Calu3 (cell line): Measurements from ENCODE around the gene NCCRP1. TPM values are rescaled to one million over a fixed set of nuclear protein-coding genes. Genes with fewer than 3 reads are reported as not detected.

Experiments used
- BruUV-seq: library from RNA; stranded (reverse); fragments of 400-500 nt; replicated peaks from 2 replicates; lab custom pipeline; 2021; lab: Mats Ljungman, UMichigan
- CTCF ChIA-PET: fragments of 300-600 bp; sonication (Branson Sonifier 250); formaldehyde crosslinking; loops from one replicate; lab custom pipeline; 2022; ENCODE audit warnings: antibody characterized with exemption; lab: Charles Lee
- DNase-seq: peaks from one replicate; pipeline ENCODE4 v3.0.0; 2022
- H3K27ac Mint-ChIP-seq: one replicate; pipeline ENCODE4 v1.8.0; 2022; ENCODE audit warnings: mixed read lengths; ENCODE audit not compliant: unreplicated experiment
- H3K27me3 Mint-ChIP-seq: one replicate; pipeline ENCODE4 v1.8.0; 2022; ENCODE audit warnings: mixed read lengths; ENCODE audit not compliant: unreplicated experiment
- H3K36me3 Mint-ChIP-seq: one replicate; pipeline ENCODE4 v1.8.0; 2022; ENCODE audit warnings: mild to moderate bottlenecking, moderate library complexity, mixed read lengths; ENCODE audit not compliant: insufficient read depth, unreplicated experiment
- H3K4me1 Mint-ChIP-seq: one replicate; pipeline ENCODE4 v1.8.0; 2022; ENCODE audit warnings: mild to moderate bottlenecking, low read depth, mixed read lengths; ENCODE audit not compliant: unreplicated experiment
- H3K4me3 Mint-ChIP-seq: one replicate; pipeline ENCODE4 v1.8.0; 2022; ENCODE audit warnings: mild to moderate bottlenecking, low read depth, moderate library complexity, mixed read lengths; ENCODE audit not compliant: unreplicated experiment
- H3K9me3 Mint-ChIP-seq: one replicate; pipeline ENCODE4 v1.8.0; 2022; ENCODE audit warnings: low read depth, mixed read lengths; ENCODE audit not compliant: unreplicated experiment
- intact Hi-C: fragments of 100-400 bp; cut with micrococcal nuclease; formaldehyde crosslinking; loops from one replicate; pipeline ENCODE4 v1.10.0; 2022; ENCODE audit not compliant: unreplicated experiment
- total RNA-seq: library from RNA; stranded (reverse); gene quantifications from 2 replicates; pipeline ENCODE4 v1.2.3, GENCODE V29; 2022
- TF ChIP-seq, protein P1 (sequence below): fragments of 200-600 bp; IDR thresholded peaks from one replicate; pipeline ENCODE4 v1.8.0; 2022; ENCODE audit warnings: antibody characterized with exemption; ENCODE audit not compliant: unreplicated experiment

Gene NCCRP1
- total RNA-seq, 1 experiment from 2014 or later: 2.0 TPM

DNA sequence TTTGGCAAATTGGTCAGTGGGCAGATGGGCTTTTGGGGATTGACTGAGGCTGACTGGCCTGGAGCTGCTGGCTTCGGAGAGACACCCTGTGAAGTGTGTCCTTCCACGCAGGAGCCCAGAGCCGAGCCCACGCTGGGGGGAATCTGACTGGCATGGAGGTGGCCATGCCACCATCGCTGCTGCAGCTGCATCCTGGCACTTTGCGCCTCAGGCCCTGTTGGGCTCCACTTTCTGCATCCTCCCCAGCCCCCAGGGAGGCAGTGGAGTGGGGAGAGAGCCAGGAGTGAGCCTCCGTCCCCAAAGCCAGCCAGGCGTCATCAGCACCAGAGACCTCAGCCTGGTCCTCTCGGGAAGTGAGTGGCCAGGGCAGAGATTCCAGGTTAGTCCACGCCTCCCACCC is 17.0 kb upstream of the NCCRP1 start:
- CTCF ChIA-PET: no interaction called here
- Mint-ChIP-seq H3K4me3 (no peak overlapping the region), H3K36me3 (peaks cover 70% of the 10 kb centered on the region), H3K4me1 (no peaks in the 10 kb centered on the region), H3K9me3 (no peaks in the 10 kb centered on the region), H3K27ac (no peak overlapping the region), H3K27me3 (no peaks in the 10 kb centered on the region)
- TF ChIP-seq, protein P1, sequence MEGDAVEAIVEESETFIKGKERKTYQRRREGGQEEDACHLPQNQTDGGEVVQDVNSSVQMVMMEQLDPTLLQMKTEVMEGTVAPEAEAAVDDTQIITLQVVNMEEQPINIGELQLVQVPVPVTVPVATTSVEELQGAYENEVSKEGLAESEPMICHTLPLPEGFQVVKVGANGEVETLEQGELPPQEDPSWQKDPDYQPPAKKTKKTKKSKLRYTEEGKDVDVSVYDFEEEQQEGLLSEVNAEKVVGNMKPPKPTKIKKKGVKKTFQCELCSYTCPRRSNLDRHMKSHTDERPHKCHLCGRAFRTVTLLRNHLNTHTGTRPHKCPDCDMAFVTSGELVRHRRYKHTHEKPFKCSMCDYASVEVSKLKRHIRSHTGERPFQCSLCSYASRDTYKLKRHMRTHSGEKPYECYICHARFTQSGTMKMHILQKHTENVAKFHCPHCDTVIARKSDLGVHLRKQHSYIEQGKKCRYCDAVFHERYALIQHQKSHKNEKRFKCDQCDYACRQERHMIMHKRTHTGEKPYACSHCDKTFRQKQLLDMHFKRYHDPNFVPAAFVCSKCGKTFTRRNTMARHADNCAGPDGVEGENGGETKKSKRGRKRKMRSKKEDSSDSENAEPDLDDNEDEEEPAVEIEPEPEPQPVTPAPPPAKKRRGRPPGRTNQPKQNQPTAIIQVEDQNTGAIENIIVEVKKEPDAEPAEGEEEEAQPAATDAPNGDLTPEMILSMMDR: no peak
- DNase-seq: no peak
- intact Hi-C loops: no loop called here
- BruUV-seq: no TSS peak

DNA sequence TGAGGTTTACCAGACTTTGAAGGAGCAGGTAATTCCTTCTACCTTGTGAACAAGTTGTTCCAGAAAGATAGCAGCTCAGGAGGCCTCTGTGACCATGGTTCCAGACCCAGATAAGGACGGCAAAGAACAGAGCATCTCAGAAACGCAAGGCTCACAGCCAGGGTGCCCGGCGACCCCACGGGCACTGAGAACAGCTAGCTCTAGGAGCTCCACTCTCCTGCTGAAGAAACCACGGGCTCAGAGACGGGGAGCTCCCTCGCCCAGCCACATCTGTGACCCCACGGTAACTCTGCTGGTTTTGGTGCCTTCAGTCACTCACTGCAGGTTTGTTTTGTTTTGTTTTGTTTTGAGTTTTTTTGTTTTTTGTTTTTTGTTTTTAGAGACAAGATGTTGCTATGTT is 16.0 kb upstream of the NCCRP1 start:
- H3K4me3 Mint-ChIP-seq: no peak overlapping the region
- no peak for DNase-seq
- intact Hi-C loops: no loop called here

DNA sequence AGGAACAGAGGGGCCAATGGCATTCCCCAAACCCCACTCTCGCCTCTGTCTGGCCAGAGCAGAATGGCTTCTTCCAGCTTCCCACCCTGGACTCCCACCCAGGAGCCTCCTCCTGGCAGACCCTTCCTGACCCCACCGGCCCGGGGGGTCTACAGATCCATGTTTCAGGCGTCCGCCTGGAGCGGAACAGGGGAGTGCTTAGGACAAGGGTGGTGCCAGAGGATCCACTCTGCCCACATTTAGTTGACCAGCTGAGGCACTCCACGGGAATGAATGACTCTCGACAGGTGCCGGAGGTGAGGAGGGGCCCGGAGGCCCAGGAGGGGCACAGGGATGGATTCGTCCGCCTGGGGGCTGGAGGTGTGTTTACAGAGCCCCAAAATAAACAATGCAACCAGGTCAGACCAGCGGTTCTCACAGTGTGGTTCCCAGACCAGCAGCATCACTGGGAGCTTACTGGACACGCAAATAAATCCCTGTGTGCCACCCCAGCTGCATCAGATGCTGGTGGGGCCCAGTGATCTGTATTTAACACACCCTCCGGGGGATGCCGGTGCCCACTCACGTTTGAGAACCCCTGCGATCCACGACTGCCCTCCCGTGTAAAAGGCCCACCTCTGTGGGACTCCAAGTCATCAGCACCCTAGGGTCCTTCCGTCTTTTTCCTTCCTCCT is 15.1 kb upstream of the NCCRP1 start:
- no TSS peak for BruUV-seq
- Mint-ChIP-seq H3K4me3 (no peak overlapping the region), H3K36me3 (peaks cover 67% of the 10 kb centered on the region), H3K4me1 (no peaks in the 10 kb centered on the region), H3K27ac (peak overlapping the region; percentile 40), H3K9me3 (no peaks in the 10 kb centered on the region), H3K27me3 (no peaks in the 10 kb centered on the region)
- DNase-seq: no peak
- TF ChIP-seq, protein P1: no peak
- intact Hi-C loops: no loop called here
- CTCF ChIA-PET: no interaction called here

More for the DNA sequence above, 16.0 kb upstream of the NCCRP1 start:
- H3K27ac Mint-ChIP-seq: no peak overlapping the region
- no peaks in the 10 kb centered on the region for H3K4me1 Mint-ChIP-seq
- CTCF ChIA-PET: no interaction called here
- no peaks in the 10 kb centered on the region for H3K9me3 Mint-ChIP-seq
- BruUV-seq: no TSS peak
- TF ChIP-seq, protein P1: no peak
- no peaks in the 10 kb centered on the region for H3K27me3 Mint-ChIP-seq
- H3K36me3 Mint-ChIP-seq: peaks cover 70% of the 10 kb centered on the region

DNA sequence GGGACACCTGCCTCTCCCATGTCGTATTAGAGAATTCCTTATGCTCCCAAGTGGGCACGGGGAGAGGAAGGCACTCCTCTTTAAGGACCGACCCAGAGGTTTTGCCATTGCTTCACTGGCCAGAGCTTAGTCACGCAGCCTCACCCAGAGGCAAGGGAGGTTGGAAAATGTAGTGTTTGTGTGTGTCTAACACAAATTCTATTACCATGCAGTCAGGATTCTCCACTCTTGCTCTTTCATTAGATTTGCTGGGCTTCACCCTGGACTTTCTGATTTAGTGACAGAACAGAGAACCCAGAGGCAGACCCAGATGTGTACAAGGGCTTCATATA is 14.6 kb upstream of the NCCRP1 start:
- no peak for DNase-seq

More for the DNA sequence above, 14.6 kb upstream of the NCCRP1 start:
- no peaks in the 10 kb centered on the region for H3K9me3 Mint-ChIP-seq
- no peaks in the 10 kb centered on the region for H3K4me1 Mint-ChIP-seq
- CTCF ChIA-PET: no interaction called here
- H3K27ac Mint-ChIP-seq: peak overlapping the region; percentile 40
- peaks cover 64% of the 10 kb centered on the region for H3K36me3 Mint-ChIP-seq
- H3K4me3 Mint-ChIP-seq: no peak overlapping the region
- TF ChIP-seq, protein P1: no peak
- no TSS peak for BruUV-seq
- no peaks in the 10 kb centered on the region for H3K27me3 Mint-ChIP-seq
- intact Hi-C loops: no loop called here
